22Rv1 (cell line): ENCODE data around the gene INSIG1.

Experiments
- H3K27ac ChIP-seq: fragments of 450-650 bp; 2 replicates; pipeline ENCODE4 v1.5.1; 2017
- ZFX ChIP-seq: fragments of 450-650 bp; IDR thresholded peaks from 2 replicates; pipeline ENCODE4 v1.6.1; 2017; ENCODE audit warnings: antibody characterized with exemption, borderline replicate concordance
- TF ChIP-seq, protein P1 (sequence below): fragments of 450-650 bp; IDR thresholded peaks from 2 replicates; pipeline ENCODE4 v1.5.1; 2017; ENCODE audit warnings: mild to moderate bottlenecking

INSIG1 gene

DNA sequence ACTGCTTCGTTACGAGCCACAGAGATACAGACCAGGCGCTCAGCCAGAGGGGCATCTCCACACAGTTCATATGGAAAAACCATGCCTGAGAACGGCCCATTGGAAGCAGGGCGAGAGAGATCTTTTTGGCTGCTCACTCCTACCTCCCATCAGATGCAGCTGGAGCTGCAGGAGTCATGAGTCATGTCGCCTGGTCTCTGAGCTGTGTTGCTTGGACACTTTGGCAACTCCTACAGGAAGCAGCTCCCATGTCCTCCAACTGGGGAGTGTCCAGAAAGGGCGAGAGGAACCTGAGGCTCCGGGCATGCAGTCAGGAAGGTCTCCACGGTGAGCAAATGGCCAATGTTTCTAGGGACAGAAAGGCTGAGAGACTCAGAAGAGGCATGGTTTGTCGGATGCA is 24.9 kb downstream of the INSIG1 start:
- no peak for TF ChIP-seq ZFX
- no peak overlapping the region for H3K27ac ChIP-seq

DNA sequence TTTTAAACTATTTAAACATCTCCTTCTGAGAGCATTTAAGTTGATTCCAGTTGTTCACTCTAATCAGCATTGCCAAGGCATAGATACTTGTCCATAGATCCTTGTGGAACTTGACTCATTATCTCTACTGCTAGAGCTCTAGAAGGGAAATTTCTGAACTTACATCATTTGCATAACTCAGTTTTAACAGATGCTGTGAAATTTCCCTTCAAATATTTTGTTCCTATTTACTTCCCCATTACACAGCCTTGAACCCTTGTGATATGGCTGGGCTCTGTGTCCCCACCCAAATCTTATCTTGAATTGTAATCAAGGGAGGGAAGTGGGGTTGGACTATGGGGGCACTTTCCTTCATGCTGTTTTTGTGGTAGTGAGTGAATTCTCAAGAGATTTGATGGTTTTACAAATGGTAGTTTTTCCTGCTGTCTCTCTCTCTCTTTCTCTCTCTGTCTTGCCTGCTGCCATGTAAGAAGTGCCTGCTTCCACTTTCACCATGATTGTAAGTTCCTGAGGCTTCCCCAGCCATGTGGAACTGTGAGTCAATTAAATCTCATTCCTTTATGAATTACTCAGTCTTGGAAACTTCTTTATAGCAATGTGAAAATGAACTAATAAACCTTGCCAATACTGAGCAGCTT is 25.4 kb downstream of the INSIG1 start:
- no peak for TF ChIP-seq ZFX
- TF ChIP-seq, protein P1, sequence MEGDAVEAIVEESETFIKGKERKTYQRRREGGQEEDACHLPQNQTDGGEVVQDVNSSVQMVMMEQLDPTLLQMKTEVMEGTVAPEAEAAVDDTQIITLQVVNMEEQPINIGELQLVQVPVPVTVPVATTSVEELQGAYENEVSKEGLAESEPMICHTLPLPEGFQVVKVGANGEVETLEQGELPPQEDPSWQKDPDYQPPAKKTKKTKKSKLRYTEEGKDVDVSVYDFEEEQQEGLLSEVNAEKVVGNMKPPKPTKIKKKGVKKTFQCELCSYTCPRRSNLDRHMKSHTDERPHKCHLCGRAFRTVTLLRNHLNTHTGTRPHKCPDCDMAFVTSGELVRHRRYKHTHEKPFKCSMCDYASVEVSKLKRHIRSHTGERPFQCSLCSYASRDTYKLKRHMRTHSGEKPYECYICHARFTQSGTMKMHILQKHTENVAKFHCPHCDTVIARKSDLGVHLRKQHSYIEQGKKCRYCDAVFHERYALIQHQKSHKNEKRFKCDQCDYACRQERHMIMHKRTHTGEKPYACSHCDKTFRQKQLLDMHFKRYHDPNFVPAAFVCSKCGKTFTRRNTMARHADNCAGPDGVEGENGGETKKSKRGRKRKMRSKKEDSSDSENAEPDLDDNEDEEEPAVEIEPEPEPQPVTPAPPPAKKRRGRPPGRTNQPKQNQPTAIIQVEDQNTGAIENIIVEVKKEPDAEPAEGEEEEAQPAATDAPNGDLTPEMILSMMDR, result no peak
- H3K27ac ChIP-seq, result no peak overlapping the region

DNA sequence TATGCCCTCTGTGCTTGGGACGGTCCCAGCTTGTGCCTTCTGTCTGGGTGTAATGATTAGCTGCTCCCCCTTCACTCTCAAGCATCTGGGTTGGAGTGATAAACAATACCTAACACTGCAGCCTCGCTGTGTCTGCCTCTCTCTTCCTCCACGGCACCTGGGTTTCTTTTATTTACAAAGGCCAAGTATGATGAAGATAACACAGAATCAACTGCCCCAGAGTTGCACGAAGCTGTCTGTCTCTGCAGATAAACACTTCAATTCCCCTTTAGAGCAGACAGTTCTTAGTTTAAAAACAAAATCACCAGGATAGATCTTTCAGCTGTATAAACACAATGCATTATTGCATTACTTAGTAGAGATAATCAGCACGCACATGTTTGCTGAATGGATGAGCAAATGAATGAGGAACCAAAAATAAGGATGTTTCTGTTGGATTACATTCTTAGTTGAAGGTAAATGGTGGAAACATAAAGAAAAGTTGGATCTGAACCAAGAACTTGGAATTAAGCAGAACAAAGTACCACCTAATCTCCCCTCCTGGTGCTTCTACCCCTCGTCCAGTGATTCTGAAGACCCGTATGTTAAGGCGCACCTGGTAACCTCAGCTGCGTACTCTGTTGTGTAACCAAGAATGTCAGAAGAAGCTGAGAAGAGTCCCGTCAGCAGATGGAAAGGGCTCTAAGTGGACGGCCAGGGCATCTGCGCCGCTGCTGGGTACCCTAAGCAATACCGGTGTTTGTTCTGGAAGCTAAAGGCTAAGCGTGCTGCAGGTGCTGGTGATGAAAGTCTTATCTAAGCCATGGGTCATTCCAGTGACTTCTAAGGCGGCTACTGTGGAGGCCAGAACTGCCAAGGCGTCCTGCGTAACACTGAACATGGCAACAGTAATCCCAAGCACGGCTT is 26.6 kb downstream of the INSIG1 start:
- TF ChIP-seq ZFX, result no peak
- TF ChIP-seq, protein P1, result no peak
- no peak overlapping the region for H3K27ac ChIP-seq

DNA sequence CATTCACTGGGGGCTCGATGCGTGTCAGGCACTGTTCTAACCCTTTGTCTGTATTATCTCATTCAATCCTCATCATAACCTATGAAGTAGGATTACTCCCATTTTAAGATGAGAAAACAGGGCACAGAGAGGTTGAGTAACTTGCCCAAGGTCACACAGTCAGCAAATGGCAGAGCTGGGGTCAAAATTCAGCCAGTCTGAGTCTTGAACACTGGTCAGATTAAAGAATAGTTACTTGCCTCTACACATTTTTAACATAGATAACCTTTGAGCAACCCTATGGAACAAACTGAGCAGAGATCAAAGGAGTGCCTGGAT is 27.2 kb downstream of the INSIG1 start:
- TF ChIP-seq, protein P1, result no peak
- TF ChIP-seq ZFX, result no peak
- H3K27ac ChIP-seq, result no peak overlapping the region

DNA sequence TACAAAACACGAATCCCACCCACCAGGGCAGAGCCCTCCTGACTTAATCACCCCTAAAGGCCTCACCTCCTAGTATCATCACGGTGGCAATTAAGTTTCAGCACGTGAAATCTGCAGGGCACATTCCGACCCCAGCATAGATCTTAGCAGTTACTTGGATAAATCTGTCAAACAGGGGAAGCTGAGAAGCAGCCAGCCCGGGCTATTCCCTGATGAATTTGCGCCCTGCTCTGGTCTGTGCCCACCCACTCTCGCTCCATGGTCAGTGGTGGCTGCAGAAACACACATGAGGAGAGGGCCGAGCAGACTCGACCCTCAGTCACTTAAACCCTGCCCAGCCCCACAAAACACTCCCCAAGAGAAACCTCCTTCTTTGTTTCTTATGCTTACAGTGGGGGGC is 28.7 kb downstream of the INSIG1 start:
- H3K27ac ChIP-seq, result no peak overlapping the region
- TF ChIP-seq ZFX, result no peak
- TF ChIP-seq, protein P1, result no peak

DNA sequence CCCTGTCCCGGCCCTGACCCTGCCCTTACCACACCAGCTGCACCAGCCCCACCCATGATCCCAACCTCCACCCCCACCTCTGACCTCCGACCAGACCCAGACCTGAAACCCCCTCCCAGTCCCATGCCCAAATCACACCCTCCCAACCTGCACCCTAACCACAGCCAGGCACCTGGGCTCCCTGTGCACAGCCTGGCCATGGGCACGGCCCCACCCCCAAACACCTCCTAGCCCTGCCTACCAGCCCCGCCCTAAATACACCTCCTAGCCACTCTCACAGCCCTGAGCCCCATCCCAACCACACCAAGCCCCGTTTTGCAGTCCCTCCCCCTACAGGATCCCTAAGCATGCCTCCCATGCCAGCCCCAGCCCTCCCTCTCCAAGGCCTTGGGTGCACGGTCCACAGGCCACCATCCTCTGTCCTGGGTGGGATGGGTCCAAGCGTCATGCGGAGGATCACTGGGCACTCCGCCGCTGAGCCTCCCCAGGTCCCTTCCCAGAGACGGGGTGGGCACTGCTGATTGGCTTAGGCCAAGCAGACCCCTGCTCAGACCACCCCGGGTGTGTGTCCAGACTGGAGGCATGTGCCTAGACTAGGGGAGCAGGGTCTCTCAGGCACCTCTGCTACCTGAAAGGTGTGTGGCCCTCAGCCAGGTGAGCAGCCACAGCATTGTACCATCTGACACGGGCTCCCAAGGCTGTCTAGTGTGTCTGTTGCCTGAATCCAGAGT is 30.1 kb downstream of the INSIG1 start:
- TF ChIP-seq ZFX, result no peak
- TF ChIP-seq, protein P1, result no peak
- no peak overlapping the region for H3K27ac ChIP-seq

DNA sequence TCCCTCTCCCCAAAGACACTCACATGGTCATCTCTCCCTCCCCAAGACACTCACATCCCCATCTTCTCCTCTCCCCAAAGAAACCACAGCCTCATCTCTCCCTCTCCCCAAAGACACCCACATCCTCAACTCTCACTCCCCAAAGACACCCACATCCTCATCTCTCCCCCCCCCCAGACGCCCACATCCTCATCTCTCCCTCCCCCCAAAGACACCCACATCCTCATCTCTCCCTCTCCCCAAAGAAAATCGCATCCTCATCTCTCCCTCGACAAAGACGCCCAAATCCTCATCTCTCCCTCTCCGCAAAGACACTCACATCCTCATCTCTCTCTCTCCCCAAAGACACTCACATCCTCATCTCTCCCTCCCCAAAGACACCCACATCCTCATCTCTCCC is 31.5 kb downstream of the INSIG1 start:
- no peak for TF ChIP-seq ZFX
- H3K27ac ChIP-seq, result no peak overlapping the region

DNA sequence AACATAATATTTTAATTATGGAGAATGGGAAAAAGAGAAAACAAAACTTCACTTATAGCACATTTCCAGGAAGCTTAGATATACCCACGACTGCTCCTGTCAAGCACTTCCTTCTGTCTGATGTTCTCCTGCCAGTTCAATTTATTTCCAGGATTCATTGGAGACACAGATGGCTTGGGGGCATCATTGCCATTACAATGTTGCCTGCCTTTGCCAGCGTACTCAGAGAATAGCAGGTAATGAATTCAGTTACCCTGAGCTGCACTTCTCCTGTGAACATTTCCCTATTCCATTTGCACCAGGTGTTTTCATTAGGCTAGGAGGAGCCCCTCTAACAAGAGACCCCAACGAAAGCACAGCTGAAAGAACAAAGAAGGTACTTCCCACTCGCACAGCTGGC is 33.7 kb downstream of the INSIG1 start:
- TF ChIP-seq, protein P1, result no peak
- TF ChIP-seq ZFX, result no peak
- no peak overlapping the region for H3K27ac ChIP-seq
